Measurements from ENCODE around the gene ELK1.

ELK1 gene

DNA sequence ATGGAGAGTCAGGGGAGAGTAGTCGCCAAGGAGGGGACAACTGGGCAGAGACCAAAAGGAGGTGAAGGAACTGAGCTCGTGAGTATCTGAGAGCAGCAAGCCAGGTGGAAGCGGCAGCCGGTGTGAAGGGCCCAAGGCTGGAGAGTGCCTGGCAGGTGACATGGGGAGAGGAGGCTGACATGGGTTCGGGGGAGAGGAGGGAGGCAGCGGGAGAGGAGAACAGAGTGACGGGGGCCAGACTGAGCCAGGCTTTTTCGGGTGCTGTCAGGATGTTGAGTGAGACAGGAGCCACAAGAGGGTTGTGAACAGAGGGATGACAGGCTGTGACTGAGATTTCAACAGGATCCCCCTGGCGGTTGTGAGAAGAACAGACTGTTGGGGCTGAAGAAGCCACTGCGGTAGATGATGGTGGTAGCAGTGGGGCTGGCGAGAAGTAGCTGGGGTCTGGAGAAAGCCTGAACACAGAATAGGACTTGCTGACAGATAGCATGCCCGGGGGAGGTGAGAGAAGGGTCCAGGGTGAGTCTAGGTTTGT is 5.7 kb downstream of the ELK1 start:
- no peak for DNase-seq (ENCODE audit: low spot score)

DNA sequence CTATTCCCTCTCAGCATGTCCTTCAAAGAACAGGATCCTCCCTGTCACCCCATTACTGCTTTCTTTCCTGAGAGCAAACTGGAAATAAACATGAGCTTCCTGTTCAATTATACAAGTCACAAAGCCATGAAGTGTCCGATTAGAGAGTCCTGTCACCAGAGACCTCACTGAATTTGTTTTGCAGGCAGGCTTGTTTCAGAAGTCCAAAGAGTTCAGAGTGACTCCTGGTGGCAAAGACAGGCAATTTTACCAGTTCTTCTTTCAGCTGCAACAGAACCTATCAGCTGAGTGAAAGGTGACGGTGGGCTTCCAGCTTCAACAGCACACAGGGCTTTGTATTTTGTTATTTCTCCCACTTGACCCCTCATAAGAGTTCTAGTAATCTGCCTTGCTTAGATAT is 6.4 kb downstream of the ELK1 start:
- DNase-seq (ENCODE audit: low spot score), result no peak

DNA sequence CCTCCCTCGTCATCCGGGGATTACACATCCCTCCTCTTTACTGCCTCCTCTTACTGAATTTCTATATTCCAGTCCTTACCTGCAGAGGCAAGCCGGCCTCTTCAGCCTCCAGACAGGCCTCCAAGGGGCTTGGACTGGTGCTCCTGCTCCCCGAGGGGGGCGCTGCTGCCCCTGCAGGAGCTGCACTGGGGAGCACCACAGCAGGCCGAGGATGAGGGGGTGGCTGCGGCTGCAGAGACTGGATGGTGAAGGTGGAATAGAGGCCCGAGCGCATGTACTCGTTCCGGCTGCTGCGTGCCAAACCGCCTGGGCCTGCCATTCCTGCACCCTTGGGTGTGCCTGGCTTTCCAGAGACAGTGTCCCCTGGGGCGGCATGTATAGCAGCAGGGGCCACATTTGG is 11.5 kb downstream of the ELK1 start:
- no peak for DNase-seq (ENCODE audit: low spot score)

GRCh38 chrX:47637546-47638195 is 12.7 kb downstream of the ELK1 start:
- peak; percentile 30 for DNase-seq (ENCODE audit: low spot score)

DNA sequence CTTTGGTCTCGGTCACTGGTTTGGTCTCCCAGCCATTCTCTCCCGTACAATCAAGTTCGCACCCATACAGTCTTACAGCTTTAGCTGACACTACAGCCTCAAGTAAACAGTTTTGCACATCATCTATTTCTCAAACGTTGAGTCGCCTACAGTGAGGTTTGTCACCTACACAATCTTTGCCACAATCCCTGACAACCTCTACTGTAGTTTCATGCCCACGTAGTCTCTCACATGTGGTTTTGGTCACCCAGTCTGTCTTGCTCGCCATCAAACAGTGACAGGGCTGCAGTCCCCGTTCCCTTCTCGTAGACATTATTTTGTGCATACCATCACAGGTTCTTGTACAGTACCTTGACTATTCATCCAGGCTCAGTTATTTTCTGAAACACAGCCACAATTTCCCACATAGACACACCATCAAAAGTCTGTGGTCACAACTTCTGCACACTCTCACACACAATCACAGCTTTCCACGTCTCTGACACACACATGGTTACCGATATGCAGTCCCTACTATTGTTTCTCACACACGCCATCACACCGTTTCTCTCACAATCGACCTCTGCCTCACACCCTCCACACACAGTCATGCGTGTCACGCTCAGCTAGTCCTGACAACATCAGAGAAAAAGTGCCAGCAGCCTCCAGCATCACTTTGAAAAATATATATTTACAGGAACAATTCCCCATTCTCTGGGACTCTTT is 15.3 kb downstream of the ELK1 start:
- DNase-seq (ENCODE audit: low spot score), result peak; percentile 22

DNA sequence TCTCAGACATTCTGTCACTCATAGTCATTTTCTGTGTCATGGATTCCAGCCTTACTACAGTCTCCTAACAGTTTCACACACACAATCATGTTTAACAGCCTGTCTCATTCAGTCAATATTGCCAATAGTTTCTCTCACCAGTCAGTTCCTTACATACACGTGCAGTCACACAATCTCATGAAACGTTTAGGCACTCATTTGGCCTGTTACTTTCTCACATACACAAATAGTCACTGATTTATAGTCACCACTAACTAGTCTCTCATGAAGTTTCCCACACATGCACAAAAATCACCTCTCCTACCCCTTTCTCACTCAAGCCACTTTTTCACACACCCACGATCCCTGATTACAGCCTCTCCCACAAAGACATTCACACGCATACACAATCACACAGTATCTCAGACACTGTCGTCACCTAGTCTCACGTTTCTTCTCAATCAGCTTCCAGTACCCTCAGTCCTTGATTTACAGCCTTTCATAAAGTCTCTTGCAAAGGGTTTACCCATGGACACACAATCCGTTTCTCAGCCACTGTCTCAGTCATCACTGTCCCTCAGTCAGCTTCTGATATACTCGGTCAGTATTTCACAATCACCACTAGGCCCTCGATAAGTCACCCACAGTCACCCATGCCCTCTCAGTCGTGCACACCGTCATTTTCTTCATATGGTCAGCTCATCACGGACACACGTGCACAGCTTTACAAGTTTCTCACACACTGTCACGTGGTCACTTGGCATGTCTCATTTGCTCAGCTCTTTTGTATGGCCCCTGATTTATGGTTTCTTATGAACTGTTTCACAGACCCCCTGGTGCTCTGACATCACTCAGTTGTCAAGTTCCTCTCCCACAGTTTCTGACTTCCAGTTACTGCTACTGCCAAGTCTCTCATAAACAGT is 16.4 kb downstream of the ELK1 start:
- no peak for DNase-seq (ENCODE audit: low spot score)

DNA sequence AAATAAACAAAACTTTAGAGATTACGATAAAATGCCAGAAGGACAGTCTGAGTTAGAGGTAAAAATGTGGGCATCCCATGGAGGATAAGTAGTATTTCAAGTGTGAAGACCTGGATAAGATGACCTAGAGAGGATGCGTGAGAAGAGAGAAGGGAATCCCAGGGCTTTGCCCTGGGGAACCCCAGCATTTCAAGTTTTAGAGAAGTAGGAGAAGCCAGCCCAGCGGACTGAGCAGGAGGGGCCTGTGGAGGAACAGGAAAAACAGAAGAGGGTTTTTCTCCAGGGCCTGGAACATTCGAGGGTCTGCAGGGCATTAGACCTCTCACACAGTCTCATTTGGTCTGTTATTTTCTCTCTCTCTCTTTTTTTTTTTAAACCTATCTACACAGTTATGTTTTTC is 17.7 kb downstream of the ELK1 start:
- no peak for DNase-seq (ENCODE audit: low spot score)

- no peak for DNase-seq (ENCODE audit: low spot score)
Observed at GRCh38 chrX:47631676-47632075, 18.7 kb downstream of the ELK1 start.

GRCh38 chrX:47629419-47630200 is 20.8 kb downstream of the ELK1 start, which contains the start of gene CFP:
TSS of gene CFP (minus strand) at chrX:47629930. CDS start at chrX:47629844, 86 bp downstream.
- DNase-seq (ENCODE audit: low spot score), result no peak

DNA sequence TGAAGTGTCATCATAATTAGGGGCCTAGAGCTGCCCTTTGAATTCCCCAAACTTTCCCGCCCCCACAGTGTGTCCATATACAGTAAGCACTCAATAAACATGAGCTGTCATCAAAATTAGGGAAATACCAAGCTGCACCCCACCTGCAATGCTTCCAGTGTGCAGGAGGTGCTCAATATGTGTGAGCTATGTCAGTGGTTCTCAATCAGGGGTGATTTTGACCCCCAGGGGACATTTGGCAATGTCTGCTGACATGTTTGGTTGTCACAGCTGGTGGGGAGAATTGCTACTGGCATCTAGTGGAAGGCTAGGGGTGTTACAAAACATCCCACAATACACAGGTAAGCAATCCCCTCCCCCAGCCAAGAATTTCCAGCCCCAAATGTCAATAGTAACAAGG is 21.4 kb downstream of the ELK1 start:
- no peak for DNase-seq (ENCODE audit: low spot score)

DNA sequence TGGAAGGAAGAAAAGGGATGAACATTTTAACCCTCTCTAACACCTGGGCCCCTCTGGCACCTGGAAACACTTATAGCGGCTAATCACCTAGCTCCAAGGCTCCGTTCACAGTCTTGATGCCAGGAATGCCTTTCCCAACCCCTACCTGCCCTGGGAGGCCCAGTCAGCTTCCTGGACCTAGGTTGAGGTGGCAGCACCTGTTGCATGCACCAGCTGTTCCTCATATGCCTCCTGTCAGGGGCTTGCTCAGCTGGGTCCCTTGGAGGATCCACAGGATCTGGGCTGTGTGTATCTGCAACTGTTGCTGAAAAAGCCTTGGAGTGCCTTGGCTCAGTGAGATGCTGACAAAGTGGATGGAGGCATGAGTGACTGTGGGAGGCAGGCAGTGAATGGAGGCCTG is 25.0 kb downstream of the ELK1 start:
- DNase-seq (ENCODE audit: low spot score), result no peak

DNA sequence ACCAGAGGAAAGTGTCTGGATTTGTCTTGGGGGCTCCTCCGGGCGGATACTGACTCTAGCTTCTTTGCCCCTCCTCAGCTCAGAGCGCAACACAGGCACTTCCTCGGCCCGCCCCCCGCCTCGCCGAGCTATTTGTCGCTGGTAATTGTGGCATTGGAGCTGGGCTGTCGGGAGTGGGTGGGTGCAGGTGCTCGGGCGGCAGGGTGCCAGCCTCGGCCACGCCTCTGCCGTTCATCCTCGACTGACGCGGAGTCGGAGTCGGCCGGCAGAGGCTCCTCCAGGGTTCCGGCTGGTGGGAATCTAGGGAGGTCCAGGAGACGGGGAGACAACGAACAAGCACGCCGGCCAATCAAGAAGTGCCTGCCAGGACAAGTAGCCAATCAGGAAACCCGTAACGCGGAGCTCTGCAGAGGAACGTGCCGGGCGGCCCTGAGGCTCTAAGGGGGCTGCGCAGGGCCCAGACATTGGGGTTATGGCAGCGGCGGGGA is 26.8 kb downstream of the ELK1 start:
- DNase-seq (ENCODE audit: low spot score), result no peak

GRCh38 chrX:47621851-47622250 is 28.5 kb downstream of the ELK1 start:
- no peak for DNase-seq (ENCODE audit: low spot score)

DNA sequence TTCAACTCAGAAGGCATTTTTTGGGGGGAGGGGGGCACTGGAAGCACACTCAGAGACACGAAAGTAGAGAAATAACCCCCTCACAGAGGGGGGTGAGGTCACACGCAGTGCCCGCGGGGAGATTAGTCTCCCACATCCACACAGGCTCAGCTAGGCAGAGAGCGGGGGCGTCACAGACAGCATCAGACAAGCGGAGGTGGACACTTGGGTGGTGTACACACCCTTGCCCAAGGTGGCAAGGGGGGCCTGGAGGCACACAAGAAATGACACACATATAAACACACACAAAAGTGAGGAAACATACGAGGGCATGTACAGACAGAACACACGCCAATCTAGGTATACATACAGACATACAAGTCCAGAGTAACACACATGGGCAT is 30.1 kb downstream of the ELK1 start:
- no peak for DNase-seq (ENCODE audit: low spot score)

DNA sequence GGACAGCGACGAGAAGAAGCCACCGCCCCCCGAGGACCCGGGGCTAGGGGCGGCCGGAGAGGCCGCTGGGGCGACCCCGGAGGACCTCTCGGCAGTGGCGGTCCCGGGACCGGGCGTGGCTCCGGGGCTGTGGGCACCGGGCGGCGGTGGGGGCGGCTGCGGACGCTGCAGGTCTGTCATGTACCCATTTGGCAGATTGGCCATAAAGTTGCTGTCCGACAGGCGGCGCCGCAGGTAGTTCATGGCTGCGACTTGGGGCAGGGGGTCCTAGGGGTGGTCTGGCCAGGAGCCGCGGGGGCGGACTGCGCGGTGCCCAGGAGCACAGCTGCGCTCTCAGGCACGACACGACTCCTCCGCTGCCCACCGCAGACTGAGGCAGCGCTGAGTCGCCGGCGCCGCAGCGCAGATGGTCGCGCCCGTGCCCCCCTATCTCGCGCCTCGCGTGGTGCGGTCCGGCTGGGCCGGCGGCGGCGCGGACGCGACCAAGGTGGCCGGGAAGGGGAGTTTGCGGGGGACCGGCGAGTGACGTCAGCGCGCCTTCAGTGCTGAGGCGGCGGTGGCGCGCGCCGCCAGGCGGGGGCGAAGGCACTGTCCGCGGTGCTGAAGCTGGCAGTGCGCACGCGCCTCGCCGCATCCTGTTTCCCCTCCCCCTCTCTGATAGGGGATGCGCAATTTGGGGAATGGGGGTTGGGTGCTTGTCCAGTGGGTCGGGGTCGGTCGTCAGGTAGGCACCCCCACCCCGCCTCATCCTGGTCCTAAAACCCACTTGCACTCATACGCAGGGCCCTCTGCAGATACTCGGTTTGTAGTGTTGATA is 30.7 kb downstream of the ELK1 start, which contains the start of gene SYN1:
SYN1 (minus strand) TSS at position 372 of the 817 bp plus-strand sequence; CDS start at position 243, 129 bp downstream.
- DNase-seq (ENCODE audit: low spot score), result peak; percentile 58

DNA sequence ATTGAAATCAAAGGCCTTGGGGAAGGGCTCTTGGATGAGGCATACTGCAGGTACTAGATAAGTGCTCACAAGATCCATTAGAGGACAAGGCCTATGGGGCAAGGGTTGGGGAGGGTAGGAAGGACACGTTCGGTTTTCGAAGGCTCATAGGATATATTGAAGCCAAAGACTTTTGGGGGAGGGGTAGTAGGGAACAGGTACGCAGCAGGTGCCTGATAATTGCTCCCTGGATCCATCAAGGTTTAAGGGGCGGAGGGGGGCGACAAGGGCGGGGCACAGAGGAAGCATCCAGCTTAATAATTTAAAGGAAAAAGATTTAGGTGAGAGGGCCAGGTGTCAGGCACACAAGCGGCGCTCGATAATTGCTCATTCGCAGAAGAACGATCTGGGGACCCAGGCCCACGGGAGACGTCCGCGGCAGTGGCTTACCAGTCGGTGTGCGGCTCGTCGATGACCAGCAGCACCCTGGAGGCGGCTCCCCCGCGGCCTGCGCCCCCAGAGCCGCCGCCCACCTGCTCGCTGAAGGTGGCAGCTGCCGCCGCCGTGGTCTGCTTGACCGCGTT is 31.4 kb downstream of the ELK1 start:
- no peak for DNase-seq (ENCODE audit: low spot score)

GRCh38 chrX:47614618-47615017 is 35.7 kb downstream of the ELK1 start:
- no peak for DNase-seq (ENCODE audit: low spot score)

DNA sequence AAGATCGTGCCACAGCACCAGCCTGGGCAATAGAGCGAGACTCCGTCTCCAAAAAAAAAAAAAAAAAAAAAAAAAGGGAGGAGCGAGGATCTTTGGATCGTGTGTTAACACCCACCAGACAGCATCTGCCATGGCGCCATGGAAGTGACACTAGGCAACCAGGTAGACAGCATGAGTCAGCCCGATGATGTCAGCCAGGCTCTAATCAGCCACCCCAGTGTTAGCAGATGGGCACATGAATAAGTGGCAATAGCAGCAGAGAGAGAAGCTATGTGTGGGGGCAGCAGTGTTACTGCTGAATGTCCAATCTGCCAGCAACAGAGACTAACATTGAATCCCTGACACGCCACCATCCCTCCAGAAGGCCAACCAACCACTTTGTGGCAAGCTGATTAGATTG is 37.3 kb downstream of the ELK1 start:
- no peak for DNase-seq (ENCODE audit: low spot score)

DNA sequence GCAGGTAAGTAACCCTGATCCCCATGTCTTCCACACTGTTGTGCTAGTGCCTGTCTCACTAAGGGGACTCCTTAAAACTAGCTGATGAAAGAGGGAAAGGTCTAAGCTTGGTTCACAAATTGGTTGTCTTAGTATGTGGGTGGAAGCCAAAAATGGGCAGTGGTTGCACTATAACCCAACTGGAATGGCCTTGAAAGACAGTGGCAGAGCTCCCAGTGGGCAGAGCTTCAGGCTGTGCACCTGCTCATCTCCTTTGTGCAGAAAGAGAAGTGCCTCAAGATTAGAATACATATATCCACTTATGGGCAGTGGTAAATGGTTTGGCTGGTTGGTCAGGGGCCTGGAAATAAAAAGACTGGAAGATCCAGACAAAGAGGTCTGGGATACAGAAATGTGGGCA is 37.9 kb downstream of the ELK1 start:
- no peak for DNase-seq (ENCODE audit: low spot score)

DNA sequence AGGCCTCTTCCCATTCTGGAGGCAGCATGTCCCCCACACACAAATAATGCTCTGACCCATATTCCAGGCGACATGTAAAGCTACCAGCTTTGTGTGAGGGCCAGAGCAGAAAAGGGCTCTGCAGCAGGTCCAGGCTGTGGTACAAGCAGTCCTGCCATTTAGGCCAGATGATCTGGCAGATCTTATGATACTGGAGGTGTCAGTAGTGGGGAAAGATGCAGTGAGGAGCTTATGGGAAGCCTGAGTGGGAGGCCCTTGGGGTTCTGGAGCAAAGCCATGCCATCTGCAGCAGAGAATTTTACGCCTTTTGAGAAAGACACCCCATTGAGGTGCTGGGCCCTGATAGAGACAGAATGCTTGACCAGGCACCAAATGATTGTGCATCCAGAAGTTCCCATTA is 38.4 kb downstream of the ELK1 start:
- DNase-seq (ENCODE audit: low spot score), result no peak

All from activated CD4-positive, alpha-beta T cell treated with anti-CD3 and anti-CD28 coated beads, Interleukin-2, Interleukin-4, amounts not matched to agents 100 ng/mL and 50 ng/mL, durations not matched to agents 16 hours and 8 hours (primary cell).